ENCODE data around the gene PLEKHG2. TPM values are rescaled to one million over a fixed set of nuclear protein-coding genes. Genes with fewer than 3 reads are reported as not detected.

The PLEKHG2 gene
- 25.0 and 39.3 TPM in 2 replicates for total RNA-seq

DNA sequence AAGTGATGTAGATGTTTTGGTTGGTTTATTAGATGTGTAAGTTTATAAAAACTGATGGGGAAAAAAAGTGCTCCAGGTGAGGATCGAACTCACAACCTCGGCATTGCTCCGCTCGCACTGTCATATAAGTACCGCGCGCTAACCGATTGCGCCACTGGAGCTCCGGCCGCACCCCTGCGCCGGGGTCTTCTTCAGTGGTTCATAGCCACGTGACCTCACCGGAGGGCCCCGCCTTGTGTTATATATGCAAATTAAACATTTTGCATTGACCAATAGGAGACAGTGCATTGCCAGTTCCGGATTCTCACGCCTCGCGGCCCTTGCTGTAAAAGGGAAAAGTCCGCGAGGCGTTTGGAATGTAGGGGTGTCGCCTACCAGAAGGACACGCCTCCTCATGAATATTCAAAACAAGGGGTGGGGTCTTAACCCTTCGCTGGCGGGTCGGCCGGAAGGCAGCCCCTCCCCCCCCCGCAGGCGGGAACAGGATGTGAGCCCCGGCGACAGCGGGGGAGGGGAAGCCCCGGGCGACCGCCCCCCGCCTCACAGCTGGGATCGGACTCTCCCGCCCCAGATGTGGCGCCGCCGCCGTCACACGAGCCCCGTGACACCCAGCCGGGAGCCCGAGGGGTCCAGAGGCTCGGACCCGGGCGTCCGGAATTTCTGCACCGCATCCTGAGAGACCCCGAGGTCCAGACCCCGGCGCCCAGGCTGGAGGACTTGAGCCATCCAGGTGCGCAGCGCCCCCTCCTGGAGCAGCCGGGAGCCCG, at the start of gene PLEKHG2:
Gene PLEKHG2 (plus strand): TSS at position 570 of the 767 bp plus-strand sequence. CDS start 1,418 bp downstream, outside the sequence.
- H3K4me3 ChIP-seq (ENCODE audit: low read depth, low read length), result peak within 1 kb of the TSS; percentile 94
- peak; percentile 100 for DNase-seq (ENCODE audit: low read depth)
- TF ChIP-seq, protein P1, sequence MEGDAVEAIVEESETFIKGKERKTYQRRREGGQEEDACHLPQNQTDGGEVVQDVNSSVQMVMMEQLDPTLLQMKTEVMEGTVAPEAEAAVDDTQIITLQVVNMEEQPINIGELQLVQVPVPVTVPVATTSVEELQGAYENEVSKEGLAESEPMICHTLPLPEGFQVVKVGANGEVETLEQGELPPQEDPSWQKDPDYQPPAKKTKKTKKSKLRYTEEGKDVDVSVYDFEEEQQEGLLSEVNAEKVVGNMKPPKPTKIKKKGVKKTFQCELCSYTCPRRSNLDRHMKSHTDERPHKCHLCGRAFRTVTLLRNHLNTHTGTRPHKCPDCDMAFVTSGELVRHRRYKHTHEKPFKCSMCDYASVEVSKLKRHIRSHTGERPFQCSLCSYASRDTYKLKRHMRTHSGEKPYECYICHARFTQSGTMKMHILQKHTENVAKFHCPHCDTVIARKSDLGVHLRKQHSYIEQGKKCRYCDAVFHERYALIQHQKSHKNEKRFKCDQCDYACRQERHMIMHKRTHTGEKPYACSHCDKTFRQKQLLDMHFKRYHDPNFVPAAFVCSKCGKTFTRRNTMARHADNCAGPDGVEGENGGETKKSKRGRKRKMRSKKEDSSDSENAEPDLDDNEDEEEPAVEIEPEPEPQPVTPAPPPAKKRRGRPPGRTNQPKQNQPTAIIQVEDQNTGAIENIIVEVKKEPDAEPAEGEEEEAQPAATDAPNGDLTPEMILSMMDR (IDR thresholded peaks at IDR 0.05; ENCODE audit: insufficient read depth, low read depth, low read length), result peak; percentile 77

GRCh38 chr19:39362682-39363657, 49.5 kb upstream of the PLEKHG2 start:
- DNase-seq (ENCODE audit: low read depth), result peak; percentile 67
- TF ChIP-seq, protein P1 (IDR thresholded peaks at IDR 0.05; ENCODE audit: insufficient read depth, low read depth, low read length), result no peak
- H3K4me3 ChIP-seq (ENCODE audit: low read depth, low read length), result no peak overlapping the region

- H3K4me3 ChIP-seq (ENCODE audit: low read depth, low read length), result no peak overlapping the region
- TF ChIP-seq, protein P1 (IDR thresholded peaks at IDR 0.05; ENCODE audit: insufficient read depth, low read depth, low read length), result no peak
- peak; percentile 60 for DNase-seq (ENCODE audit: low read depth)
Measured at GRCh38 chr19:39363901-39364457, 48.5 kb upstream of the PLEKHG2 start.

DNA sequence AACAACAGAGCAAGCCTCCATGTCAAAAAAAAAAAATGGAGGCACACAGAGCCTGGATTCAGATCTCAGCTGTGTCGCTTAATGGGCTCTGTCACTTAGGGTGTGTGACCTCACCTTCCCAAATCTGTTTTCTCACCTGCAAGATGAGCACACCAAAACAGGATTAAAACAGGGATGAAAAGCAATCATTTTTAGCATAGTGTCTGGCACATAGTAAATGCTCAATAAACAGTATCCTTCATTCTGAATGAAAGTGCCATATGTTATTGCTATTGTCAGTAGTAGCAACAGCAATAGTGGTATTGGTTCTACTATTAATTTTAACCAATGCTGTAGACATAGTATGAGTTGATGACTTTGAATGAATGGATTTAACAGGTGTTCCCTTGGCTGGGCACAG, 46.9 kb upstream of the PLEKHG2 start:
- TF ChIP-seq, protein P1 (IDR thresholded peaks at IDR 0.05; ENCODE audit: insufficient read depth, low read depth, low read length), result no peak
- DNase-seq (ENCODE audit: low read depth), result no peak
- H3K4me3 ChIP-seq (ENCODE audit: low read depth, low read length), result no peak overlapping the region

DNA sequence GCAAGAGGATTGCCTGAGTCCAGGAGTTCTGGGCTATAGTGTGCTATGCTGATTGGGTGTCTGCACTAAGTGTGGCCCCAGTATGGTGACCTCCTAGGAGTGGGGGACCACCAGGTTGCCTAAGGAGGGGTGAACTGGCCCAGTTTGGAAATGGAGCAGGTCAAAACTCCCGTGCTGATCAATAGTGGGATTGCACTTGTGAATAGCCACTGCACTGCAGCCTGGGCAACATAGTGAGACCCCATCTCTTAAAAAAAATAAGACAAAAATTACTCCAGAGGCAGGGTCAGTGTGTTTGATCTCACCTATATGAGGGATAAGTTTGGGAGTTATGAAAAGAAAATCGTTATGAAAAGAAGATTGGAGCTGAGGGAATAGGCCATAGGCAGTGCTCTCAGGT, 43.3 kb upstream of the PLEKHG2 start:
- H3K4me3 ChIP-seq (ENCODE audit: low read depth, low read length), result no peak overlapping the region
- TF ChIP-seq, protein P1 (IDR thresholded peaks at IDR 0.05; ENCODE audit: insufficient read depth, low read depth, low read length), result no peak
- no peak for DNase-seq (ENCODE audit: low read depth)

GRCh38 chr19:39370735-39371134, 41.7 kb upstream of the PLEKHG2 start:
- no peak overlapping the region for H3K4me3 ChIP-seq (ENCODE audit: low read depth, low read length)
- DNase-seq (ENCODE audit: low read depth), result no peak
- TF ChIP-seq, protein P1 (IDR thresholded peaks at IDR 0.05; ENCODE audit: insufficient read depth, low read depth, low read length), result no peak
